Measurements from ENCODE around the gene PRKAR2B.
"Not testable (repeated sequence)": the region's sequence is repeated elsewhere in the genome, so short reads cannot be mapped to it uniquely, and the experiment has no call there.

Gene PRKAR2B

GRCh38 chr7:107115762-107116540, 71.4 kb downstream of the PRKAR2B start:
- no peak for DNase-seq (ENCODE audit: low read depth in 2 of 2, low spot score in 1 of 2)

GRCh38 chr7:107118109-107118900, 73.8 kb downstream of the PRKAR2B start:
- DNase-seq (ENCODE audit: low read depth in 2 of 2, low spot score in 1 of 2), result no peak

GRCh38 chr7:107119376-107120105, 75.0 kb downstream of the PRKAR2B start:
- DNase-seq (ENCODE audit: low read depth in 2 of 2, low spot score in 1 of 2), result no peak

- no peak for DNase-seq (ENCODE audit: low read depth in 2 of 2, low spot score in 1 of 2)
Measured at GRCh38 chr7:107122486-107122911, 78.0 kb downstream of the PRKAR2B start.

GRCh38 chr7:107123392-107123791, 78.9 kb downstream of the PRKAR2B start:
- DNase-seq (ENCODE audit: low read depth in 2 of 2, low spot score in 1 of 2), result no peak

GRCh38 chr7:107125475-107125874, 81.0 kb downstream of the PRKAR2B start:
- no peak for DNase-seq (ENCODE audit: low read depth in 2 of 2, low spot score in 1 of 2)

- DNase-seq (ENCODE audit: low read depth in 2 of 2, low spot score in 1 of 2), result no peak
Measured at GRCh38 chr7:107128217-107128616, 83.7 kb downstream of the PRKAR2B start.

GRCh38 chr7:107128748-107129147, 84.2 kb downstream of the PRKAR2B start:
- DNase-seq (ENCODE audit: low read depth in 2 of 2, low spot score in 1 of 2), result no peak

GRCh38 chr7:107130487-107131220, 86.1 kb downstream of the PRKAR2B start:
- no peak for DNase-seq (ENCODE audit: low read depth in 2 of 2, low spot score in 1 of 2)

- no peak for DNase-seq (ENCODE audit: low read depth in 2 of 2, low spot score in 1 of 2)
Measured at GRCh38 chr7:107133396-107133795, 88.9 kb downstream of the PRKAR2B start.

GRCh38 chr7:107138696-107139420, 94.4 kb downstream of the PRKAR2B start:
- no peak for DNase-seq (ENCODE audit: low read depth in 2 of 2, low spot score in 1 of 2)

GRCh38 chr7:107143875-107144274, 99.4 kb downstream of the PRKAR2B start:
- DNase-seq (ENCODE audit: low read depth in 2 of 2, low spot score in 1 of 2), result not testable (repeated sequence)

GRCh38 chr7:107145067-107145838, 100.7 kb downstream of the PRKAR2B start:
- no peak for DNase-seq (ENCODE audit: low read depth in 2 of 2, low spot score in 1 of 2)

- no peak for DNase-seq (ENCODE audit: low read depth in 2 of 2, low spot score in 1 of 2)
Measured at GRCh38 chr7:107147464-107148393, 103.2 kb downstream of the PRKAR2B start.

GRCh38 chr7:107148721-107149120, 104.2 kb downstream of the PRKAR2B start:
- DNase-seq (ENCODE audit: low read depth in 2 of 2, low spot score in 1 of 2), result no peak

GRCh38 chr7:107149863-107150262, 105.4 kb downstream of the PRKAR2B start:
- DNase-seq (ENCODE audit: low read depth in 2 of 2, low spot score in 1 of 2), result no peak

- peak; percentile 37 to 78 for DNase-seq (ENCODE audit: low read depth in 2 of 2, low spot score in 1 of 2)
Measured at GRCh38 chr7:107150375-107151073, 106.0 kb downstream of the PRKAR2B start.

GRCh38 chr7:107151538-107151937, 107.0 kb downstream of the PRKAR2B start:
- no peak for DNase-seq (ENCODE audit: low read depth in 2 of 2, low spot score in 1 of 2)
